Activated gamma-delta T cell (primary cell): ENCODE data around the gene SLC15A3.
A peak's percentile ranks its signal among the peaks of the same experiment; 100 is the strongest.
"Not testable (repeated sequence)": the region's sequence is repeated elsewhere in the genome, so short reads cannot be mapped to it uniquely, and the experiment has no call there.

Source experiments
- DNase-seq: peaks from one replicate; lab custom pipeline; 2025; lab: John Stamatoyannopoulos, UW

Gene SLC15A3

GRCh38 chr11:60977224-60977623 lies 25.2 kb upstream of the SLC15A3 start:
- DNase-seq: no peak

DNA sequence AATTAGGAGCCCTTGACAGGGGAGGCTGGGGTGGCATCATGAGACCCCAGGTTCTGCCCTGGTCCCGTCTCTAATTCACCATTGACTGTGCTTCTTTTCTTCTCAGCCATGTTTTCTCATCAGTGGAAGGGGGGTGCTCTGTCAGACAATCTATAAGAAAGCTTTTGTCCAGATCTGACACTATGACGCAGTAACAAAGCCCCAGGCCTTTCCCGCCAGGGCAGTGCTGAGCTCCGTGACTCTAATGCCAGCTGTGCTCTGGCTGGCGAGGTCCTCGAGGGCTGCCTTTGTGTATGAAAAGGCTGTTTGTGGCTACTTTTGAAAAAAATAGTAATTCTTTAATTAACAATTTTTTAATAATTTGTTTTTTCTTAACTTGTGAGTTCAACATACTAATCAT lies 22.8 kb upstream of the SLC15A3 start:
- DNase-seq: no peak

DNA sequence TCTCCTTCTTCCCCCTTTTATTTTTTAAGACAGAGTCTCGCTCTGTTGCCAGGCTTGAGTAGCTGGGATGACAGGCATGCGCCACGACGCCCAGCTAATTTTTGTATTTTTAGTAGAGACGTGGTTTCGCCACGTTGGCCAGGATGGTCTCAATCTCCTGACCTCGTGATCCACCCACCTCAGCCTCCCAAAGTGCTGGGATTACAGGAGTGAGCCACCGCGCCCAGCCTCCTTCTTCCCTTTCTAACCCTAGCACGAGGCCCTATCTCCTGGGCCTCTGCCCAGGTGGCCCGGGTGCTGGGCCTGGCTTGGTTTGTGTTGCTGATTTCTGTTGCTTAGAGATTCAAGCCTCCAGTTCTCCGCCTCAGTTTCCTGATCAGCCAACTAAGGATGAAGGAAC lies 22.3 kb upstream of the SLC15A3 start:
- DNase-seq: not testable (repeated sequence)

GRCh38 chr11:60973699-60974098 lies 21.7 kb upstream of the SLC15A3 start:
- DNase-seq: no peak

- DNase-seq: no peak
Observed at GRCh38 chr11:60972182-60973030, 20.4 kb upstream of the SLC15A3 start.

GRCh38 chr11:60971520-60971919 lies 19.5 kb upstream of the SLC15A3 start, which contains the start of gene CD6:
Gene CD6, plus strand, starts transcription at chr11:60971680. Its CDS starts 186 bp downstream, at chr11:60971866.
- no peak for DNase-seq

GRCh38 chr11:60970890-60971289 lies 18.9 kb upstream of the SLC15A3 start:
- DNase-seq: no peak

DNA sequence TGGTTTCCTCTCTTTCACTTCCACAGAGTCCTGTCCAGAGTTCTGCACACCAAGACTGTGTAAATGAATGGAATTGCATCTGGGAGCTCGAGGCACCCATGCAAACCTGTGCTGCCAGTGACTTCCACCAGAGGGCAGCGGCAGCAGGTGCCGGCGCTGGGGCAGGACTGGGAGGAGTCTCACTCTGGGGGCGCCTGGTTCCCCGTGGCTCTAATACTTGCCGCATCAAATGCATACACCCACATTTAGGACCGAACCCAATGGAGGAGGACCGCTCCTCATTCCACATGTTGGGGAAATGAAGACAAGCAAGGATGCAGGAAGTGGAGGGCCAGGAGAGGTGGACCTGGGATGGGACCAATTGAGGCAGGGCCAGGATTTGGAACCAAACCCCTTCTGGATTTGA lies 18.4 kb upstream of the SLC15A3 start:
- DNase-seq: peak; percentile 34

DNA sequence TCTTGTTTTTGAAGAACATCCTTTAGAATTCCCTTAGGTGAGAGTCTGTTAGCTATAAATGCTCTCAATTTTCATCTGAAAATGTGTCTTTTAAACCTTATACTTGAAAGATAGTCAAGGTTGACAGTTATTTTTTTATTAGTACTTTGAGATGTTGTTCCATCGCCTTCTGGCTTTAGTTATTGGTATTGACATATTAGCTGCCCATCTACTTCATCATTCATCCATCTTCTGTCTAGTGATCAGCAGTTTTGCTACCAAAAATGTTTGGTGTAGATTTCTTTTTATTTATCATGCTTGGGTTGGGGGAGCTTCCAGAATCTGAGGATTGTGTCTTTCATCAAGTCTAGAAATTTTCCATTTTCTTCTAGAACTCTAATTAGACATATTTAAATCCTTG lies 16.2 kb upstream of the SLC15A3 start:
- no peak for DNase-seq

- DNase-seq: no peak
Observed at GRCh38 chr11:60966890-60967289, 14.9 kb upstream of the SLC15A3 start.

DNA sequence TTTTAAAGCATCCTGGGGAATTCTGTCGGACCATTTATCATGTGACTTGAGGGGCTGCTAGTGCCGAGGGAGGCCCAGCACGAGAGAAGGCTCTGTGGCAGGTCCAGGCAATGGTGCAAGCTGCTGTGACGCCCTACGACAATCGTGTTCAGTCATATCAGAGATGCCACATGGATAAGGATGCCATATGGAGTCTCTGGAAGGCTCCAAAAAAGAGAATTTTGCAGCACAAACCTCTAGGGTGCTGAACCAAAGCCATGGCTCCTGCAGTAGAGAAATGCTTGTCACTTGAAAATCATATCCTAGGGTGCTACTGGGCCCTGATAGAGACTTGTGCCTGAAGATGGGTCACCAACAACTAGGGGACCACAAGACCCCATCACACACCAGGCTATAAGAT lies 12.8 kb upstream of the SLC15A3 start:
- no peak for DNase-seq

DNA sequence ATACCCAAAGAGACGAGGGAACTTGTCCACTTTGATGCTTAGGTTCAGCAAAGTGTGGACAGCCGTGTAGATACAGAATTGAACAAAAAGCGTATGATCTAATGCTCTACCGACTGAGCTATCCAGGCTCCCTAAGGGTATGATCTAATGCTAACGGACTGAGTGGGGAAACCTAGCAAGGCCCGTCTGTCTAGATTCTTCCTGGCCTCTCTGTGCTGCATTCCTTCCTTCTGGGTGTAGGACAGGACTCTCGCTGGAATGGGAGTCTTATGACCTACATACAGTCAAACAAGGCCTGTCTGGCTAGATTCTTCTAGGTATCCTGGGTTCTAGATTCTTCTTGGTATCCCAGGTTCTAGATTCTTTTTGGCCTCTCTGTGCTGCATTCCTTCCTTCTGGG lies 8.4 kb upstream of the SLC15A3 start:
- DNase-seq: no peak

DNA sequence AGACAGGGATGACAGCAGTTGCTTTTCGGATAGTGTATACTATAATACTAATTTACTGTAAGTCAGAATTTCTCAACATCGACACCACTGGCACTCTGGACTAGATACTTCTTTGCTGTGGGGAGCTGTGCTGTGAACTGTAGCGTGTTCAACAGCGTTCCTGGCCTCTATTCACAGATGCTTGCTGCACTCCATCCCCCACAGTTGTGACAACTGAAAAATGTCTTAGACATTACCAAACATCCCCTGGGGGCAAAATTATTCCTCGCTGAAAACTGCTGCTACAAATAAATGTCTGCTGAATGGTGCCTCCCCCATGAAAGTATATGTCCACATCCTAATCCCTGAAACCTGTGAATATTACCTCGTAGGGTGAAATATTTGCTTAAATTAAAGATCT lies 7.5 kb upstream of the SLC15A3 start:
- no peak for DNase-seq

GRCh38 chr11:60957188-60957587 lies 5.2 kb upstream of the SLC15A3 start:
- DNase-seq: no peak

GRCh38 chr11:60955571-60955970 lies 3.6 kb upstream of the SLC15A3 start:
- no peak for DNase-seq

DNA sequence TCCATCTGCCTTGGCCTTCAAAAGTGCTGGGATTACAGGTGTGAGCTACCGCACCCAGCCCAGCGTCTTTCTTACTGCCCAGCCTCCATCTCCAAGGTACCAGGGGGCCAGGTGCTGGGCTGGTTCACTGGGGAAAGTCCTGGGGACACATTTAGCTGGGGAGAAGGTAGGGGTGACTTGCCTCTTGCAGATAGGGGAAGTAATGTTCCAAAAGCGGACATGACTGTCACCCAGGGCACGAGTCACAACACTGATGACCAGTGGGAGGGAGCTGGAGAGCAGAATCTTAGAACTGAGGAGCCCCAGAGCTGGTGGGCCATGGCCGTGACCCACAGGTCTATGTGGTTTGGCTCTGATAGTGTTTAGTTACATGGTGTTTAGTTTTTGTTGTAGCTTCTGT lies 2.4 kb upstream of the SLC15A3 start:
- DNase-seq: no peak

GRCh38 chr11:60953781-60954180 lies 1.8 kb upstream of the SLC15A3 start:
- DNase-seq: no peak

- DNase-seq: no peak
Observed at GRCh38 chr11:60952742-60953170, 780 bp upstream of the SLC15A3 start.

- DNase-seq: no peak
Observed at GRCh38 chr11:60951606-60951903, 421 bp downstream of the SLC15A3 start.

GRCh38 chr11:60950933-60951605 lies 907 bp downstream of the SLC15A3 start:
- DNase-seq: no peak

DNA sequence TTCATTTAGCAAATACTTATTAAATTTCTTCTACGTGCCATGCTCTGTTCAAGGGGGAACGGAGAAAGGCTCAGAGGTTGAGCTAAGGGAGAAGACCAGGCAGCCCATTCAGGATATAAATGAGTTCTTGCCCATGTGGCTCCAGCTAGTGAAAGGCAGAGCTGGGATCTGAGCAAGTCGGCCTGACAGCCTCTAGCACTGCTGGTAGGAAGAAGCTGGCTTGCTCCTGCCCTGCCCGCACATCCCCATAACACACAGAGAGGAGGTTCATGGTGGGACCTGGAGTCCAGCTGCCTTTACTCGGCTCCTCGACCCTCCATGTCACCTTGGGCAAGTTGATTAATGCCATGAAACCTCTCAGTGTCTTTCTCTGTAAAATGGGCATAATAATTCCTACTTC lies 2.0 kb downstream of the SLC15A3 start:
- no peak for DNase-seq

DNA sequence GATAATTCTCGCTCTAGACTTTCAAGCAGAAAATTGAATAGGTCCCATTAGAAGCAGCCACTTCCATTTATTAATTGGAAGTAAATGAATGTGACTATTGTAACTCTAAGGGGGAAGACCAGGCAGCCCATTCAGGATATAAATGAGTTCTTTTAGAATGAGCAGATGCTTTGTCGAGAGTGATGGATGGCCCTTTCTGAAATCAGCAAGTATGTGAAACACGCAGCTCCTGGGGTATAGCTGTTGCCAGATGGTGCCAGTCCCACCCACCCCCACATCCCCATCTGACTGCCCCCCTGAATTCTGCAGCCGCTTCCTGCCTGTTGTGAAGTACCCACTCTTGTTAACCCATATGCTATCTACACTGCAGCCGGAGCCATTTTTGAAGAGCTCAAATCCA lies 3.7 kb downstream of the SLC15A3 start:
- DNase-seq: no peak

- DNase-seq: no peak
Observed at GRCh38 chr11:60947700-60948099, 4.3 kb downstream of the SLC15A3 start.
